GM12878 (cell line): ENCODE results near the gene MAST3. TPM values are rescaled to one million over a fixed set of nuclear protein-coding genes. Genes with fewer than 3 reads are reported as not detected.

Experiments
- ATAC-seq: fragments of 200-7000 bp; cut with Tn5 transposase; 3 replicates; pipeline ENCODE4 v1.9.1; 2020; ENCODE audit warnings: mild to moderate bottlenecking, moderate library complexity
- BruUV-seq: library from RNA; stranded (reverse); fragments of 400-500 nt; replicated peaks from 2 replicates; lab custom pipeline; 2021; lab: Mats Ljungman, UMichigan
- CTCF ChIA-PET: fragments of 300-600 bp; sonication (Branson Sonifier 250); formaldehyde crosslinking; extraction: SDS; loops from one replicate; lab custom pipeline; 2021; ENCODE audit warnings: inconsistent platforms; lab: Yijun Ruan, JAX
- POLR2A ChIA-PET: fragments of 350-600 bp; formaldehyde crosslinking; extraction: SDS; loops from one replicate; lab custom pipeline; 2021; ENCODE audit warnings: inconsistent platforms; lab: Charles Lee
- RAD21 ChIA-PET: fragments of 300-600 bp; sonication (Branson Sonifier 250); formaldehyde crosslinking; loops from one replicate; lab custom pipeline; 2023; ENCODE audit warnings: antibody characterized with exemption; ENCODE audit not compliant: unreplicated experiment; lab: Charles Lee
- SMC1A ChIA-PET: fragments of 300-600 bp; sonication (Branson Sonifier 250); formaldehyde crosslinking; loops from one replicate; lab custom pipeline; 2023; ENCODE audit not compliant: unreplicated experiment, uncharacterized antibody; lab: Charles Lee
- DNase-seq: peaks from one replicate; pipeline ENCODE4 v3.0.0-alpha.2; 2011; ENCODE audit warnings: low read depth, low spot score
- FAIRE-seq: peaks from 3 replicates; lab custom pipeline; 2011; peaks lifted over from hg19 to GRCh38; lab: Jason Lieb, UNC
- H2AFZ ChIP-seq: 2 replicates; pipeline ENCODE4 v1.6.0; 2011; ENCODE audit warnings: low read depth, low read length, control low read depth; ENCODE audit not compliant: control insufficient read depth
- H3K27ac ChIP-seq: 2 replicates; pipeline ENCODE4 v1.5.1; 2011; ENCODE audit warnings: control low read depth; ENCODE audit not compliant: control insufficient read depth, insufficient read depth
- H3K27me3 ChIP-seq, 2 experiments: replicated peaks in 1 of 2; 2 replicates each; pipeline versions ENCODE4 v1.6.0 to v1.6.1; 2011; ENCODE audit warnings: low read length in 1 of 2; ENCODE audit not compliant: control insufficient read depth in 2 of 2, insufficient read depth in 2 of 2
- H3K36me3 ChIP-seq, 2 experiments: 2 replicates each; pipeline ENCODE4 v1.5.1; 2011; ENCODE audit warnings: low read length in 1 of 2; ENCODE audit not compliant: control insufficient read depth in 2 of 2, insufficient read depth in 2 of 2
- H3K4me1 ChIP-seq: 2 replicates; pipeline ENCODE4 v1.6.1; 2011; ENCODE audit warnings: mild to moderate bottlenecking, low read length, moderate library complexity, mixed read lengths; ENCODE audit not compliant: control insufficient read depth, insufficient read depth
- H3K4me2 ChIP-seq: 2 replicates; pipeline ENCODE4 v1.6.0; 2011; ENCODE audit warnings: control low read depth; ENCODE audit not compliant: control insufficient read depth, insufficient read depth
- H3K4me3 ChIP-seq: fragments of 200-600 bp; sonication (generic); 2 replicates; pipeline ENCODE4 v1.5.1; 2016
- H3K79me2 ChIP-seq: 2 replicates; pipeline ENCODE4 v1.6.0; 2011; ENCODE audit warnings: low read length; ENCODE audit not compliant: control insufficient read depth, insufficient read depth
- H3K9ac ChIP-seq: 2 replicates; pipeline ENCODE4 v1.8.0; 2011; ENCODE audit warnings: low read length, control low read depth, mixed read lengths; ENCODE audit not compliant: control insufficient read depth, insufficient read depth
- H3K9me3 ChIP-seq: replicated peaks from 3 replicates; pipeline ENCODE4 v1.5.1; 2011; ENCODE audit warnings: mild to moderate bottlenecking, low read length; ENCODE audit not compliant: control insufficient read depth, insufficient read depth
- H4K20me1 ChIP-seq: 2 replicates; pipeline ENCODE4 v1.6.0; 2011; ENCODE audit not compliant: control insufficient read depth, insufficient read depth
- BRCA1 ChIP-seq: IDR thresholded peaks from 2 replicates; pipeline ENCODE4 v1.6.1; 2011; ENCODE audit warnings: low read depth, low read length, improper control_type of control experiment
- CEBPB ChIP-seq, 2 experiments: fragments of 150-350 bp in 1 of 2; IDR thresholded peaks; 2 replicates each; pipeline ENCODE4 v1.6.1; 2012 to 2014; ENCODE audit warnings: low read depth in 2 of 2, low read length in 2 of 2, borderline replicate concordance in 1 of 2, inconsistent platforms in 1 of 2
- CHD1 ChIP-seq: IDR thresholded peaks from 2 replicates; pipeline ENCODE4 v1.6.1; 2012; ENCODE audit warnings: low read depth, low read length, improper control_type of control experiment
- CREM ChIP-seq: IDR thresholded peaks from 2 replicates; pipeline ENCODE4 v1.6.1; 2014; ENCODE audit warnings: antibody characterized with exemption, low read depth
- FOXK2 ChIP-seq: fragments of 450-650 bp; IDR thresholded peaks from 2 replicates; pipeline ENCODE4 v1.6.1; 2017; ENCODE audit warnings: mild to moderate bottlenecking, moderate library complexity
- IKZF2 ChIP-seq, 2 experiments: fragments of 450-650 bp; IDR thresholded peaks; 2 replicates each; pipeline ENCODE4 v1.6.1; 2017; ENCODE audit warnings: mild to moderate bottlenecking in 2 of 2, moderate library complexity in 2 of 2
- LARP7 ChIP-seq: fragments of 450-650 bp; IDR thresholded peaks from 2 replicates; pipeline ENCODE4 v1.6.1; 2017; ENCODE audit warnings: mild to moderate bottlenecking
- MTA3 ChIP-seq: IDR thresholded peaks from 2 replicates; pipeline ENCODE4 v1.6.1; 2012; ENCODE audit warnings: low read length, inconsistent platforms, borderline replicate concordance
- NFIC ChIP-seq: IDR thresholded peaks from 2 replicates; pipeline ENCODE4 v1.6.1; 2012; ENCODE audit warnings: low read depth, mild to moderate bottlenecking, inconsistent platforms, low read length, moderate library complexity
- NR2C1 ChIP-seq: fragments of 450-650 bp; IDR thresholded peaks from 2 replicates; pipeline ENCODE4 v1.6.1; 2017; ENCODE audit warnings: antibody characterized with exemption, mild to moderate bottlenecking, moderate library complexity
- NRF1 ChIP-seq: conservative IDR thresholded peaks from 2 replicates; pipeline ENCODE4 v1.6.1; 2011; ENCODE audit warnings: mild to moderate bottlenecking, low read depth, low read length, improper control_type of control experiment
- PML ChIP-seq: IDR thresholded peaks from 2 replicates; pipeline ENCODE4 v1.6.1; 2012; ENCODE audit warnings: low read length, inconsistent platforms
- RAD51 ChIP-seq: fragments of 450-650 bp; IDR thresholded peaks from 2 replicates; pipeline ENCODE4 v1.6.1; 2016; ENCODE audit warnings: moderate library complexity, mild to moderate bottlenecking, inconsistent platforms
- RCOR1 ChIP-seq: conservative IDR thresholded peaks from 2 replicates; pipeline ENCODE4 v1.6.1; 2012; ENCODE audit warnings: low read depth, low read length, improper control_type of control experiment
- SMAD1 ChIP-seq: fragments of 450-650 bp; IDR thresholded peaks from 2 replicates; pipeline ENCODE4 v1.6.1; 2018; ENCODE audit warnings: mild to moderate bottlenecking, low read depth; ENCODE audit not compliant: partially characterized antibody
- TARDBP ChIP-seq: IDR thresholded peaks from 2 replicates; pipeline ENCODE4 v1.6.1; 2016; ENCODE audit warnings: borderline replicate concordance
- TCF12 ChIP-seq: IDR thresholded peaks from 2 replicates; pipeline ENCODE4 v1.6.1; 2011; ENCODE audit warnings: low read depth, mild to moderate bottlenecking, low read length
- WRNIP1 ChIP-seq: IDR thresholded peaks from 2 replicates; pipeline ENCODE4 v1.6.1; 2011; ENCODE audit warnings: low read depth, low read length, improper control_type of control experiment, borderline replicate concordance
- WGBS: methylation state at CpG from one replicate; pipeline ENCODE4 v1.1.6; 2016; ENCODE audit warnings: low lambda C conversion rate; ENCODE audit not compliant: insufficient replicate concordance, insufficient coverage; ENCODE audit errors: missing lambda C conversion rate; 5-methylcytosine and 5-hydroxymethylcytosine counted together
- in situ Hi-C: fragments of 300-500 bp; cut with MboI; formaldehyde crosslinking; loops from 9 replicates; pipeline ENCODE4 v1.14.3; 2018; ENCODE audit warnings: mixed read lengths
- intact Hi-C: fragments of 100-400 bp; cut with micrococcal nuclease; formaldehyde crosslinking; loops from one replicate; pipeline ENCODE4 v1.14.2; 2022; ENCODE audit not compliant: unreplicated experiment
- polyA plus RNA-seq, 11 experiments: library from polyadenylated mRNA; depleted of rRNA in 4 of 11; unstranded in 6 of 11; stranded (reverse) in 5 of 11; fragments of >200 nt; fragmentation: Nextera tagmentation in 4 of 11; fragmentation: Illumina TruSeq in 1 of 11; extraction: Ambion mirVana in 4 of 11; extraction: Trizol in 1 of 11; gene quantifications; 1 replicate in 1 of 11; 2 replicates in 10 of 11; pipeline versions ENCODE4 v1.2.1 to v1.2.3, GENCODE V29; 2011 to 2016; ENCODE audit warnings: inconsistent platforms in 2 of 11, missing spikeins in 2 of 11, low read depth in 1 of 11
- total RNA-seq, 4 experiments: library from RNA; depleted of rRNA in 3 of 4; stranded (reverse); fragments of >200 nt in 3 of 4; fragmentation: Illumina TruSeq in 1 of 4; extraction: Trizol in 1 of 4; gene quantifications; 2 replicates each; pipeline versions ENCODE4 v1.2.1 to v1.2.3, GENCODE V29; 2013 to 2021
- TF ChIP-seq, protein P1 (sequence below): IDR thresholded peaks from 2 replicates; pipeline ENCODE4 v1.6.1; 2011; ENCODE audit warnings: mild to moderate bottlenecking, low read depth, low read length, moderate library complexity; ENCODE audit not compliant: insufficient replicate concordance

MAST3 gene
- total and polyA plus RNA-seq, 10 of the 15 experiments (the other 5 are each of a cell fraction or from before 2014, with no cell fraction given) = 3.0 to 22.2 (median 7.5) TPM

DNA sequence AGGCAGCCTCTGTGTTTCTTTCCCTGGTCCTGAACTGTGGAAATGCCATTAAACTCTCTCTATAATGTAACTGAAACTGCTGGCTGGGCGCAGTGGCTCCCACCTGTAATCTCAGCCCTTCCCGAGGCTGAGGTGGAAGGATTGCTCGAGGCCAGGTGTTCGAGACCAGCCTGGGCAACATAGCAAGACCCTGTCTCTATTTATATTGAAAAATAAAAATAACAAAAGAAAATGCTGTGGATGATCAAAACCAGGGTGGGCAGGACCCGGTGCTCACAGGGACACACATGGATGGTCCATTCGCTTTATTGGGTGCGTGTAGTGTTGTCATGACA is 98.9 kb downstream of the MAST3 start:
- intact Hi-C loops = no loop called here
- no peaks in the 10 kb centered on the region for H4K20me1 ChIP-seq
- ChIA-PET RAD21 (no interaction called here), POLR2A (no interaction called here), CTCF (interaction anchor here (1.1 kb wide), 1 partner anchor 83 kb away, joined by 3 read pairs; no protein-coding TSS in a partner anchor), SMC1A (no interaction called here)
- H3K27me3 ChIP-seq = no peaks in the 10 kb centered on the region
- no peak for TF ChIP-seq TARDBP
- TF ChIP-seq LARP7 = no peak
- TF ChIP-seq WRNIP1 = no peak
- BruUV-seq = no TSS peak
- WGBS = 84% methylated on average over 7 of the region's 7 CpGs
- peaks cover 5% of the 10 kb centered on the region for H3K79me2 ChIP-seq
- peaks cover 5 to 20% of the 10 kb centered on the region in 2 experiments; a peak in 3 of 4 replicates for H3K36me3 ChIP-seq
- no peak for FAIRE-seq
- in situ Hi-C loops = no loop called here
- no peak overlapping the region for H3K4me3 ChIP-seq
- H3K4me2 ChIP-seq = no peak overlapping the region
- peaks cover 9% of the 10 kb centered on the region for H3K4me1 ChIP-seq
- no peak overlapping the region for H3K27ac ChIP-seq
- H3K9me3 ChIP-seq = no peaks in the 10 kb centered on the region
- DNase-seq = no peak
- no peak overlapping the region for H2AFZ ChIP-seq
- no peak for ATAC-seq
- no peak overlapping the region for H3K9ac ChIP-seq

DNA sequence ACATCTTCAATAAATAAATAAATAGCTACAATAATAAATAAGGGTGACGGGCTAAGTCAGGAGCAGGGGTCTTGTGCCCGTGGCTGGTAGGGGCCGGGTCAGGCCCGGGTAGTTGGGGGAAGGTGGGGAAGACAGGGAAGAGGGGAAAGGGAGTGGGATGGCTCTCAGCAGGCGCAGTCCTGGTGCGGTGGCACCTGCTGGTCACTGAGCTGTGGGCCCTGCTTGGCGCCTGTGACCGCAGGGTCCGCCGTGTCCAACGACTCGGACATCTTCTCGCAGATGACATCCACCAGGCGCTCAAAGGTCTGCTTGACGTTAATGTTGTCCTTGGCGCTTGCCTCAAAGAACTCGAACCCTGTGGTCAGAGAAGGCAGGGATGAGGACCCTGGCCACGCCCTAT is 99.7 kb downstream of the MAST3 start:
- H3K27ac ChIP-seq = no peak overlapping the region
- H4K20me1 ChIP-seq = no peaks in the 10 kb centered on the region
- ATAC-seq (no peak), DNase-seq (no peak), FAIRE-seq (no peak)
- peaks cover 7% of the 10 kb centered on the region for H3K79me2 ChIP-seq
- H3K27me3 ChIP-seq = no peaks in the 10 kb centered on the region
- in situ Hi-C loops (no loop called here), intact Hi-C loops (no loop called here)
- peaks cover 8% of the 10 kb centered on the region for H3K4me1 ChIP-seq
- WGBS = 85% methylated on average over 17 of the region's 18 CpGs
- H2AFZ ChIP-seq = no peak overlapping the region
- no peak overlapping the region for H3K4me3 ChIP-seq
- H3K9me3 ChIP-seq = no peaks in the 10 kb centered on the region
- SMC1A ChIA-PET = no interaction called here
- H3K4me2 ChIP-seq = no peak overlapping the region
- POLR2A ChIA-PET = no interaction called here
- RAD21 ChIA-PET = no interaction called here
- no TSS peak for BruUV-seq
- H3K36me3 ChIP-seq = peaks cover 5 to 20% of the 10 kb centered on the region in 2 experiments; a peak in 3 of 4 replicates
- H3K9ac ChIP-seq = no peak overlapping the region
- CTCF ChIA-PET = no interaction called here
- TF ChIP-seq RAD51 (no peak), NR2C1 (no peak), CHD1 (no peak), NRF1 (no peak), BRCA1 (no peak), CREM (no peak), TARDBP (no peak), MTA3 (no peak), RCOR1 (no peak), TCF12 (no peak), FOXK2 (no peak), NFIC (no peak), IKZF2 (IDR thresholded peaks at IDR 0.05) (no peak), PML (no peak), CEBPB (IDR thresholded peaks at IDR 0.05; ENCODE audit: borderline replicate concordance in 1 of 2, low read depth in 2 of 2, low read length in 2 of 2) (no peak), SMAD1 (no peak)
- TF ChIP-seq, protein P1, sequence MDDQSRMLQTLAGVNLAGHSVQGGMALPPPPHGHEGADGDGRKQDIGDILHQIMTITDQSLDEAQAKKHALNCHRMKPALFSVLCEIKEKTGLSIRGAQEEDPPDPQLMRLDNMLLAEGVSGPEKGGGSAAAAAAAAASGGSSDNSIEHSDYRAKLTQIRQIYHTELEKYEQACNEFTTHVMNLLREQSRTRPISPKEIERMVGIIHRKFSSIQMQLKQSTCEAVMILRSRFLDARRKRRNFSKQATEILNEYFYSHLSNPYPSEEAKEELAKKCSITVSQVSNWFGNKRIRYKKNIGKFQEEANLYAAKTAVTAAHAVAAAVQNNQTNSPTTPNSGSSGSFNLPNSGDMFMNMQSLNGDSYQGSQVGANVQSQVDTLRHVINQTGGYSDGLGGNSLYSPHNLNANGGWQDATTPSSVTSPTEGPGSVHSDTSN = no peak
